ENCODE measurements around the gene C1orf210.

C1orf210 gene

DNA sequence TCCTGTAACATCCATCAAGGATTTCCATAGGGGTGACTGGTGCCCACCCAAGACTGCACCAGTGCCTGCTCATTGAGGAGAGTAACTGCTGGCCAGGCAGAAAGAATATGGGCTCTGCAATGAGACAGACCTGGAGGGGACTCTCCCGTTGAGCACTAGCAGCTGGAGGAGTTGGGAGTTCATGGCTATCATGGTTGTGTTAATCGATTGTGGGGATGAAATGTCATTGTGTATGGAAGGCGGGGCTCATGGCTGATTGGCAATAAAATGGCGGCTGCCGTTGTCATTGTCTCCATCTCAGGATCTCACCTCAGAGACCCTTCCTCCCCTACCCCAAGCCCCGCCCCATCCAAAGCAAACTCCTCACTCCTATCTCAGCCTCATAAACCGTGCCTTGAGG is 11.7 kb downstream of the C1orf210 start:
- no peak for DNase-seq

DNA sequence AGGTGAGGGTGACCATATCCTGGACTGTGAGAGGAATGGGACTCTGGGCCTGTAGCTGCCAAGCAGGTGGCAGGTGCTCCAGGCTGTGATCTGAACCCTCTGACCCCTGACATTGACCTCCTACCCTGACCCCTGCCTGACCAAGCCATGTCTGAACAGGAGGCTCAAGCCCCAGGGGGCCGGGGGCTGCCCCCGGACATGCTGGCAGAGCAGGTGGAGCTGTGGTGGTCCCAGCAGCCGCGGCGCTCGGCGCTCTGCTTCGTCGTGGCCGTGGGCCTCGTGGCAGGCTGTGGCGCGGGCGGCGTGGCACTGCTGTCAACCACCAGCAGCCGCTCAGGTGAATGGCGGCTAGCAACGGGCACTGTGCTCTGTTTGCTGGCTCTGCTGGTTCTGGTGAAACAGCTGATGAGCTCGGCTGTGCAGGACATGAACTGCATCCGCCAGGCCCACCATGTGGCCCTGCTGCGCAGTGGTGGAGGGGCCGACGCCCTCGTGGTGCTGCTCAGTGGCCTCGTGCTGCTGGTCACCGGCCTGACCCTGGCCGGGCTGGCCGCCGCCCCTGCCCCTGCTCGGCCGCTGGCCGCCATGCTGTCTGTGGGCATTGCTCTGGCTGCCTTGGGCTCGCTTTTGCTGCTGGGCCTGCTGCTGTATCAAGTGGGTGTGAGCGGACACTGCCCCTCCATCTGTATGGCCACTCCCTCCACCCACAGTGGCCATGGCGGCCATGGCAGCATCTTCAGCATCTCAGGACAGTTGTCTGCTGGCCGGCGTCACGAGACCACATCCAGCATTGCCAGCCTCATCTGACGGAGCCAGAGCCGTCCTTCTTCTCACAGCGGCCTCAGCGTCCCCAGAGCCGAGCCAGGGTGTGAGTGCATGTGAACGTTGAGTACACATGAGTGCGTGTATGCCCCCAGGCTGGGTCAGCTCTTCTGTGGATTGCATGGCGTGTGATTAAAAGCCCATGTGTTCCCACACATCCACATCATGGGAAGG is 12.5 kb downstream of the C1orf210 start:
- DNase-seq, result no peak

DNA sequence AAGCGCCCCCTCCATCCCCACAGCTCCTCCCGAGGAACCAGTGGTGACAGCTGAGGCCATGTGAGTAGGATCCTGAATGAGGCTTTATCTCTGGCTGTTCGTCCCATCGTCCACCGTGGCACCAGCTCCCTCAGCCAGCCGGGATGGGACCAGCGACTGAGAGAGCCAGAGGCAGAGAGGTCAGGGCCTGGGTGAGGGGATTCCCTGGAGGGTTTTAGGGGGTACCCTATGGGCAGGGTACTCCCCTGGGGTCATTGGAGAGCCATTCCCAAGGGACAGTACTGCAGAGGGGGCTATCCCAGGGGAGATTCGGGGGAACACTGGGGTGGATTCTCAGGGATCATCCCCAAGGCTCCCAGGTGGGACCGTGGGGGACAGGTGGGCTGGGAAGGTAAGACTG is 13.2 kb downstream of the C1orf210 start:
- no peak for DNase-seq

DNA sequence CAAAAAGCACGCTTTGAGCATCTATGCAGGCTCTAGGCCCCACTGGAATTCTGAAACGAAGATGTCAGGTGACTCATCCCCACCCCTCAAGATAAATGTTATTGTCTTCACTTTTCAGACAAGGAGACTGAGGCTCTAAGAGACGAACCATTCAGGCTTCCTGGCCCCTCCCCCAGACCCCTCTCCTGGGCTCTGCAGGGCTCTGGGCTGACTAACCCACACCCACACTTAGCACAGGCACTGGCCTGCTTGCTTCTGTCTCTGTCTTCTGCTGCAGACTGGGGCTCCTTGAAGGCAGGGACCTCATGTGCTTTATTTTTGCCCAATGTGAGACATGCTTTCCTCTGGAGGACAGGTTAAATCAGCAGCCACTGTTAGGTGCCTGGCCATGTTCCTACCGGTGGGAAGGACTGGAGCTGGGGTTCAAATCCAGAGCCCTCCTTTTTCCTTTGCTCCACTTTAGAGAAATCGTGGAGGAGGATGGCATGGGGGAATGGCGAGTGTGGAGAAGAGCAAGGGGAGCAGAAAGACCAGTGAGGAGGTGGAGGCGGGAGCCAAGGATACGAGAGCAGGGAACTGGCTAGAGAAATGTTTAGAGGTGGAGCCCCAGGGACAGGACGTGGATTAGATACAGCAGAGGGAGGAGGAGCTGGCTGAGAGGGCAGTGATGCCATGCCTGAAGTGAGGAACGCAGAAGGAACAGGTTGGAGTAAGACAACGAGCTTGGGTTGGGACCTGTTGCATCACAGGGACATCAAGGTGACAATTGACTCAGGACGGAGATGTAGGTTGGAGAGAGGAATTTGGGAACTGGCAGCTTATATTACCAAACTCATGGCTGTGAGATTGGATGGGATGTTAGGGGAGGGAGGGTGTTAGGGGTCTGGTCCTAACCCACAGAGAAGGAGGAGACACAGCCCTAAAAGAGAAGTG is 13.9 kb downstream of the C1orf210 start:
- peak in 2 of 4 experiments; percentile 7 to 26 for DNase-seq

DNA sequence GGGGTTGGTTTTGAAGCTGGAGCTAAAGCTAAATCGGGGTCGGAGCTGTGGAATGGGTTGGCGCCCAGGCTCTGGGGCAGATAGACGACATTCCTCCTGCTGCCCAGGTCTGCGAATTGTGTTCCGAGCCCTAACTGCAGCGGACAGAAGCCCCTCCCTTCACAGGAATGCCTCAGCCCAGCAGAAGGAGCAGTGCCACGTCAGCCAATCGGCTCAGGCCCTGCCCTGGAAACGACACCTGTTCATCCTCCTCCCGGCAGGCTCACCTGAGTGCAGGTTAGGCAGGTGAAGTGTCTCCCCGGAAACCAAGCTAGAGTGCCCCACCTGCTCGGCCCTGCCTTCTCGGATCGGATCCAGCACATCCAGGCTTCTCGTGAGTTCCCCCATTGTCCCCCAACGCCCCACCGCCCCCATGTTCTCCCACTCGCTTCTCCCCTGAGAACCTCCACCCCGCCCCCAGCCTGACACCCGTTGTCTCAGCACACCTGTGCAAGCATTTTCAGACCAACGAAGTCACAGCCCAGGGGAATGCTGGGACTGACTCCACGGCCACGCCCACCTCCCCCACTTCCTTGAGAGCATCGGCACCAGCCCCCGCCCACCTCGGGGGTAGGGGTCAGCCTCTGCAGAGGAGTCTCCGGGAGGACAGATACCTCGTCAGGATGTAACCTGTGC is 14.8 kb downstream of the C1orf210 start:
- peak in 2 of 4 experiments; percentile 20 for DNase-seq

DNA sequence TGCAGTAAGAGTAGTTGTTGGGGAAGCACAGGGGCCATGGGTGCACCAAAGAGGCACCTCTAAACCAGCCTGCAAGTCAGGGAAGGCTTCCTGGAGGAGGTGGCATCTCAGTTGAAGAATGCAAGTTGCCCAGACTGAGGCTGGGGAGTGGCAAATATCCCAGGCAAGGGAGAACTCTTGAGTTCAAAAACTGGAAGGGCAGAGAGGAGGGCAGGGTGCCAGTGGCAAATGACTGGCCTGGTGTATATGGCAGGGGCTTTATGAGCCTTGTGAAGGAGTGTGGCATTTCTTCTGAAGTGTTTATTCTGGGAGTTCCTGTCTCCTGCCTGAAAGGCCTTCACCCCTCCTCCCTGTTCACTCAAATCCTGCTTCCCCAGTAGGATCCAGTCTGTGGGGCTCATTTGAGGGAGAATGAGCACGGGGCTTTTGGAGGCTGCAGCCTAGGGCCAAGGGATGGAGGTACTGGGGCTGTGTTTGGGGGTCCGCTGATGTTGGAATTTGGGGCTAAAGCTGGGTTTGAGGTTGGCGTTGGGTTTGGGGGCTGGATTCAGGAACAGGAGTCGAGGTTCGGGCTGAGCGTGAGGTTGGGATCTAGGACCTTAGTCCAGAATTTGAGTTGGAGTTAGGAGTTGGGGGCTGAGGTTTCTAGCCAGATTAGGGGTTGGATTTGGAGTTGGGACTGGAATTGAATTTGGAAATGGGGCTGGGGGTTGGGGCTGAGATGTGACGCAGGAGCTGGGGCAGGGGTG is 15.6 kb downstream of the C1orf210 start, which contains the start of gene TMEM125:
Gene TMEM125 (plus strand): TSS at position 357 of the 749 bp plus-strand sequence. CDS start 2,740 bp downstream, outside the sequence.
- DNase-seq, result no peak

DNA sequence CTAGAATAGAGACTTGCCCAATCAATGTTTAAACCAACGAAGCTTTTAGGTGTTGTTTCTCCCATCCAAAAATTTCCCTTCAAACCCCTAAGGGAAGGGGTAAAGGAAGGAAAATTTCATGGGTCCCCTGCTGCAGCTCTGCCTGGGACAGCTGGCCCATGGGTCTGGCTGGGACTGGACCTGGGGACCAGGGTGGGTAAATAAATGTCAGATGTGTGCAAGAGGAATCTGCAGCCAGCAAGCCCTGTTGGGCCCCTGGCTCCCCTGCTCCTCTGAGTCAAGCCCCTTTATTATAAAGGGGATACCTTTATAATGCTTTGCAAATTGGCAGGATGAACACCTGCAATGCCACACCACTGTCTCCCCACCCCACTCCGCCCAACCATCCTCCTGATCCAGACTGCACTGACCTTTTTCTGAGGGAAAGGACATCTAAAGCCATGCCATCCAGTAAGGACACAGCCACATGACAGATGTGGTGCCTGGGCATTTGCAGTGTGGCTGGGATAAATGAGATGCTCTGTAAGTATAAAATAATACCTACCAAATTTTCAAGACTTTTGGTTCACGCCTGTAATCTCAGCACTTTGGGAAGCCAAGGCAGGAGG is 17.5 kb downstream of the C1orf210 start:
- no peak for DNase-seq

DNA sequence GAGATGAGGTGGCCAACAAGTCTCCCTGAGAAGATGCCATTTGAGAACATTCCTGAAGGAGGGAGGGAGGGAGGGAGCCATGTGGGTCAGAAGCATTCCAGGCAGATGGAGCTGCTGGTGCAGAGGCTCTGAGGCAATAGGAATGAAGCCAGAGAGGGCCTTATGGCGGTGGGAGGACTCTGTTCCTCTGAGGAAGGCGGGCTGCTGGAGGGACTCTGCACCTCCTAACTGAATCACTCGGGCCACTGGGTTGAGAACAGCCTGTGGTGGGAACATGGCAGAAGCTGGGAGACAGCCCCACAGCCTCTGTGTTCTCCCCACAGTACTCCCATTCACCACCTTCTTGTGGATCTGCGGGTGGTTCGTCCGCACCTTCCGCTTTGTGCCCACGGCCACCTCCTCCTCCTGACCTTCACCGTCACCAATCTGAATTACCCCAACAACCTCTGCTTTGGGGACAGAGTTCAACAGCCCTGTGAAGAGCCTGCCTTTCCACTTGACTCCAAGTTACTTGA is 18.0 kb downstream of the C1orf210 start:
- DNase-seq, result no peak

DNA sequence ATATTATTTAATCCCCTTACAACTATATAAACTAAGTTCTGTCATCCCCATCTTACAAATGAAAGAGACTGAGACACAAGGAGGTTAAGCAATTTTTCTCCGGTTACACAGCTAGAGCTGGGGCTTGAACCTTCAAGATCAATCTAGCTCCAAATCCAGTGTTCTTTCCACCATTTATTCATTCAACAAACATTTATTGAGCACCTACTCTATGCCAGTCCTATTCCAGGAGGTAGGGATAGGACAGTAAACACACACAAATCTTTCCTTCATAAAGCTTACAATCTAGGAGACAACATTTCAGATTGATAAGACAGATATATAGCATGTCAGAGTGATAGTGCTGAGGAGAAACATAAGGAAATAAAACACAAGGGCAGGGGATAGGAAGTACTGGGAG is 18.5 kb downstream of the C1orf210 start:
- DNase-seq, result no peak

DNA sequence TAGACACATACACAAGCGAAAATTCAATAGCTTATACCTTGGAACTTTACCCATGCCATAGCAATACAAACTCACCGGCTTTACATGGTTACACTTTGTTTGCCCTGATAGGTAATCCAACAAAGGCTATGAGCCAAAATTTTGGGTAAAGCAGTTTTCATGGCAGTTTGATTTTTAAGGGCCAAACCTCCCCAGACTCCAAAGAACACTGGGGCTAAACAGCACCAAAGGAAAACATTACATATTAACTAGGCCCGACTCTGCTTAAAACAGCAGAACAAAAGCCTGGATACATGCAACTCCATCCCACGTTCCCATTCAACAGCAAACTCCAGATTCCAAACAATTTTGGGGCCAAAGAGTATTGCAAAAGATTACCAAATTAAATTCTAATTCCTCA is 19.9 kb downstream of the C1orf210 start:
- DNase-seq, result no peak

DNA sequence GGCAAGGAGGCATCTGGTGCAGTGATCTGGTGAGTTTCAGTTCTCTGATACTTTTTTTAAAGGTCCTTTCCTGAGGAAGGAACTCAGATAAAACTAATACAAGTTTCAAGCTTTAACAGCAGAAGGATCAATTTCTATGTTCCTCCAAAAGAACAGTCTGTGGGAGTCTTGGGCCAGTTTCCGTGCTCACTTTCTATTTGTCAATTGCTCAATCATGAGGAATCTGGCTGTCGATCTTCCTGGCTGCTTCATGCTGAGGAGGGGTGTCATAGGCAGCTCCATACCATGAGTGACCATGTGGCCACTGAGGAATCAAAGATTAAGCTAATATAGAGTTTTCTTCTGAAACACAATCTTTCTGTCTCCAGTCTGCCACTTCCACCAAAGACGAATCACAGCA is 27.0 kb downstream of the C1orf210 start:
- no peak for DNase-seq

DNA sequence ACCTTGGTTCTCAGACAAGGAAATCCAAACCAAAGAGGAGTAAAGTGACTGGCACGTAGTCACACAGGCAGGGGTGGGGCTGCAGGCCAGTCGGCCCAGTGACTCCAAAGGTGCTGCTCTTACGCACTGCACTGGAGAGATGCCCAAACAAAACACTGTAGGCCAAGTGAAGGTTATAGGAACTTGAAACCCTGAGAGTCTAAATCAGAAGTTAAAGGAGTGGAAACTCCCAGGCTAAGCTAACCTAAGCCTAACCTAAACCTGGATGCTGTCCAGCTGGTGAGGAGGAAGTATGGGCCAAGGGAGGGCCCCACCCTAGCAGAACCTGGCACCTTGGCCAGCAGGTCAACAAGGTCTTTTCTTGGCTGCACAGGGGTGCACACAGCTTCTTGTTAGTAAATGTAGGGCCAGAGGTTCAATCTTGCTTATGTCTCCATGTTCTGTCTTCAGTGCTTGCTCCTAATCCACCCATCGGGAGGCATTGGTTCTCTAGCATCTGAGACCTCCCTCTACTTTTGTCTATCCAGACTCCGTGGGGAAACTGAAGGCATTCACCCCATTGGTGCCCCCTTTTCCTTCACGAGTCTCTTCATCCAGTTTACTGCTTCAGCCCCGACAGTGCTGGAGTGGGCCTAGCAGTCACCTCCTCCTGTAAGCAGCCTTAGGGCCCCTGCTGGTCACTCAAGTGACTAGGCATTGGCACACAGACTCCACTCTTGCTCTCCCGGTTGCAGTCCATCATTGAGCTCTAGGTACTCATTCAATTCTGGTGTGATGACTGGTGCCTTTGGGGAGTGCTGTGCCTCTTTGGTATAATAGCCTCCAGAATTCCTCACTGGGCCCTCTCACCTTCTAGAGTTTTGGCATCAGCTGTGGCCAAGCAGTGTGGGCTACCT is 28.5 kb downstream of the C1orf210 start:
- no peak for DNase-seq

DNA sequence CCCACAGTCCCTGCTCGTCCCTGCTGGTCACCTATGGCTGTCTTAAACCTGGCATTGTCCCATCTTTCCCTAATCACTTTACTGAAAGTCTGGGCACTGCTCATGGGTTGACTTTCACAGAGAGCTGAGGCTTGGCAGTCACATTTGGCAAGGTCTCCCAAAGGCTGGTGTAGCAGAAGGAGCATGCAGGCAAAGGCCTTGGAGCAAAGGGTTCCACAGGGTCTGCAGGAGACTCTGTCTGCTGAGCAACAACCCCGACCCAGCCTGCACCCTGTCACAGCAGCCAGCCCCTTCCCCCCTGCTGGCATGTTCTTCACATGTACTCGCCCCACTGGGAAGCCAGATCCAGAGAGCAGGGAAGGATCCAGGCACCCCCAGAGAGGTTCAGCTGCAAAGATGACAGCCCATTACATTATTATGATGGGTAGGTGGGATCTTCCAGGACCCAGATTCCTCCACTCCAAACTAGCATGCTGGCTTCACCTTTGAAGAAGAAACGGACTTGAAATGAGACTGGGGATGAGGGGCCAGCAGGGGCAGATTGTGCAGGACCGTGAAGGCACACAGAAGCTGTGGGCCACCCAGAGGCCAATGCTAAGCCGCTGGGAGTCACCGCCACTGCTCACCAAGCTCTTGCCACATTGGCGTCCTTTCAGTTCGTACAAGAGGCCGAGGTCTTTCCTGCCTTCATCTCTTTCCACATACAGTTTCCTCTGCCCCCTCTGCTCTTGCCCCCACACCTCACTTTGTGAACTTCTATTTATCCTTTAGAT is 29.8 kb downstream of the C1orf210 start:
- DNase-seq, result no peak

DNA sequence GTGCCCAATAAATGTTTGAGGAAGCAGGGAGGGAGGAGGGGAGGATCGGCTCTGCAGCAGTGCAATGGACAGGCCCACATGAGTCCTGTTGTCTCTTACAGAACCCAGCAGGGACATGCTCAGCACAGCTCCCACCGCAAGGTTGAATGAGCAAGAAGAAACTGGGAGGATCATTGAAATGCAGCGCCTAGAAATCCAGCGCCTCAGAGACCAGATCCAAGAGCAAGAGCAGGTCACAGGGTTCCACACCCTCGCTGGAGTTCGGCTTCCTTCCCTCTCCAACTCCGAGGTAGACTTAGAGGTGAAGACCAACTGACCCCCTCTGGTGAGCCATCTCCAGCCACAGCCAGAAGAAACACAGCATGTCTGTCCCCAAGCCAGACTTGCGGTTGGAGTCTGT is 31.5 kb downstream of the C1orf210 start:
- DNase-seq, result no peak

DNA sequence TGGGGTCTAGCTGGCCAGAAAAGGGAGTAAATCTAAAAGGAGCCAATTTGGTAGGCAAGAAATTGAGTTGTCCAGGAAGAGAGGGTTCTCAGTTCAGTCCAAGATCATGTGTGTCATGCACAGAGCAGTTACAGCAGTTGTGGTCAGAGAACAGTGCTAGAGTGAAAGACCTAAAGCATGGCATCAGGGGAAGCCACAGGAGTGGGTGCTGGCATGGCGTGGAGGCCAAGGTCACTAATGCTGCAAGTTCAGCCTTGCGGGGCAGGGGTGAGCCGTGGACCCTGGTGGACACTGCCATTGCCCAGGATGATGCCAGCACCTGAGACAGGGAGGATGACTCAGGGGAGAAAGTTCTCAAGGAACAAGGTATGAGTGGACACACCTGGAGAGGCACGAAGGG is 32.2 kb downstream of the C1orf210 start:
- no peak for DNase-seq

DNA sequence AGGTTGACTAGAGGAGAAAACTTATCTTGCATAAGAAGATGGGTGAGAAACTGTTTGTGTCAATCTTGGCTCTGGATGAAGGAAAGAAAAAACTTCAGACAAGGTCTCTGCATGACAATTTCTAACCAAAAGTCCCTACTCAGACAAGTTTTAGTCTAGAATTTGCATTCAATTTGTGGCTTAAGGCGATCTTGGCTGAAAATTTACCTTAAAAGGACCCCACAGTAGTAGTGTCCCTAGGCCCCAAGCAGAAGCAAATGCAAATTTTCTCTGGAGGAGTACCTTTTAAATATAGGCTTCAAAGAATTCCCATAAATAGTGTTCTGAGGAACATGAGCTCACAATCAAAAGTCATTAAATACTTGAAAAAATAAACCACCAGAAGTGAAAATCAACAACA is 33.2 kb downstream of the C1orf210 start:
- DNase-seq, result no peak

DNA sequence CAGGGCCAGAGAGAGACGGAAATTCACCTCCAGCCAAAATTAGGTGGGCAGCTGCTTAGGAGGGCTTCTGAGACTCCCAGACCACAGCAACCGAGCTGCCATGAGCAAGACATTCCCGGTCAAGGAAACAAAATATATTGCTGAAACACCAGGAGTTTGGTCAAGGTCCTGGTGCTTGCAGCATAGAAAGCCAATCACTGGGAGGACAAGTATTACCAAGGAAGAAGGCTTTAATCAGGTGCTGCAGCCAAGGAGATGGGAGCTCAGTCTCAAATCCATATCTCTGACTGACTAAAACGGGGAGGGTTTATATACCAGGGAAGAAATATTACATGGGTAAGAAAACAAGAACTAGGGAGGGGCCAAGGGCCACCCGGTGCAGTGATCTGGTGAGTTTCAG is 34.4 kb downstream of the C1orf210 start:
- no peak for DNase-seq

DNA sequence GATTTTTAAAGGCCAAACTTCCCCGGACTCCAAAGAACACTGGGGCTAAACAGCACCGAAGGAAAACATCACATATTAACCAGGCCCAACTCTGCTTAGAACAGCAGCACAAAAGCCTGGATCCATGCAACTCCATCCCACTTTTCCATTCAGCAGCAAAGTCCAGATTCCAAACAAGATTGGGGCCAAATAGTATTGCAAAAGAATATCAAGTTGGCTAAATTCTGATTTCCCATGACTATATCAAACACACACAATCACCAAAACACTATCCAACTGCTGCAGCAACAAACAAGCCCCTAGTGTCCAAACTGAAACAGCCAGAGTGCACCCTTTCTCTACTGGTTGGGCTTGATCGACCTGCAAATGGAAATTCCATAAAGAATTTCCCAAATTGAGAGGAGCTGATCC is 35.0 kb downstream of the C1orf210 start:
- no peak for DNase-seq

DNA sequence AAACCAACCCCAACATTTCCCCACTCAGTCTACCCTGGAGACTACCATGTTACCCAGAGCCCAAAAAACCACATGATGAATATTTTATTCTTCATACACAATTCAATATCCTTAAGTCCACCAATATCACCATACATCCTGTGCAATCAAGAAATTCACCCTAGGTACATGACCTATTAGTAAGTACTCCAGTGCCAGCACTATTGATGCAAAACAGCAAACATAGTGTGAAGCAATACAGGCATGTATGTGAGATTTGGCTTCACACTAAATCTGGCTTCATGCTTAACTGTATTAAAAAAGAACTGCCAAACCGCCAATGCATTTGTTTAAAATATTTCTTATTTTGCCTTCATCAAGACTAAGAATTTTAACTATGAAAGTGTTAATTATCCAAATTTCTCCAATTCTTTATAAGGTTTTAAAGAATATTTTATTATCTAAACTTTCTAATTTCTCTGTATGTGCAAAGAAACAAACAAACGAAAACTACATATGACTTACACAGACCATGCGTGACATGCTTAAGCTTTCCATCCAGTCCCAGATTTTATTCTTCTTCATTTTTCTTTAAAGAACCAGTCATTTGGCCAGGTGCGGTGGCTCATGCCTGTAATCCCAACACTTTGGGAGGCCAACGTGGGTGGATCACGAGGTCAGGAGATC is 38.0 kb downstream of the C1orf210 start:
- no peak for DNase-seq

Measured in suppressor macrophage (primary cell).